ENCODE measurements around the gene TCF12.

TCF12 gene

GRCh38 chr15:57100136-57100539 lies 181.7 kb downstream of the TCF12 start:
- no peak overlapping the region for H3K27ac ChIP-seq (replicated peaks)
- TF ChIP-seq POLR2AphosphoS5 (IDR thresholded peaks at IDR 0.05; ENCODE audit: low read depth), result no peak
- TF ChIP-seq GABPA (IDR thresholded peaks at IDR 0.05; ENCODE audit: low read depth), result no peak
- peak; percentile 97 for TF ChIP-seq SPI1 (IDR thresholded peaks at IDR 0.05; ENCODE audit: borderline replicate concordance, low read depth)
- DNase-seq (ENCODE audit: low read depth in 1 of 2, low spot score in 1 of 2), result peak; percentile 1 to 5
- no peak overlapping the region for H3K4me3 ChIP-seq (replicated peaks; ENCODE audit: insufficient read depth, low read length)
- H3K27me3 ChIP-seq (ENCODE audit: insufficient read depth, poor library complexity, severe bottlenecking), result no peaks in the 10 kb centered on the region

- H3K27ac ChIP-seq (replicated peaks), result no peak overlapping the region
- DNase-seq (ENCODE audit: low read depth in 1 of 2, low spot score in 1 of 2), result no peak
- TF ChIP-seq POLR2AphosphoS5 (IDR thresholded peaks at IDR 0.05; ENCODE audit: low read depth), result no peak
- TF ChIP-seq CTCF (IDR thresholded peaks at IDR 0.05; ENCODE audit: insufficient read depth, low read length), result no peak
- H3K27me3 ChIP-seq (ENCODE audit: insufficient read depth, poor library complexity, severe bottlenecking), result no peaks in the 10 kb centered on the region
- no peak overlapping the region for H3K4me3 ChIP-seq (replicated peaks; ENCODE audit: insufficient read depth, low read length)
Observed at GRCh38 chr15:57102858-57103257, 184.4 kb downstream of the TCF12 start.

- TF ChIP-seq SPI1 (IDR thresholded peaks at IDR 0.05; ENCODE audit: borderline replicate concordance, low read depth) (no peak), CTCF (IDR thresholded peaks at IDR 0.05; ENCODE audit: insufficient read depth, low read length) (no peak), GABPA (IDR thresholded peaks at IDR 0.05; ENCODE audit: low read depth) (no peak), POLR2AphosphoS5 (IDR thresholded peaks at IDR 0.05; ENCODE audit: low read depth) (no peak), REST (IDR thresholded peaks at IDR 0.05; ENCODE audit: insufficient replicate concordance, low read depth) (no peak)
- Histone ChIP-seq H3K27me3 (ENCODE audit: insufficient read depth, poor library complexity, severe bottlenecking) (no peaks in the 10 kb centered on the region), H3K27ac (replicated peaks) (no peak overlapping the region), H3K4me3 (replicated peaks; ENCODE audit: insufficient read depth, low read length) (no peak overlapping the region)
- no peak for DNase-seq (ENCODE audit: low read depth in 1 of 2, low spot score in 1 of 2)
Observed at GRCh38 chr15:57108296-57108695, 189.9 kb downstream of the TCF12 start.

GRCh38 chr15:57109005-57109404 lies 190.6 kb downstream of the TCF12 start:
- no peak for TF ChIP-seq CTCF (IDR thresholded peaks at IDR 0.05; ENCODE audit: insufficient read depth, low read length)
- TF ChIP-seq GABPA (IDR thresholded peaks at IDR 0.05; ENCODE audit: low read depth), result no peak
- TF ChIP-seq SPI1 (IDR thresholded peaks at IDR 0.05; ENCODE audit: borderline replicate concordance, low read depth), result no peak
- TF ChIP-seq POLR2AphosphoS5 (IDR thresholded peaks at IDR 0.05; ENCODE audit: low read depth), result no peak
- TF ChIP-seq REST (IDR thresholded peaks at IDR 0.05; ENCODE audit: insufficient replicate concordance, low read depth), result no peak
- DNase-seq (ENCODE audit: low read depth in 1 of 2, low spot score in 1 of 2), result no peak

More at GRCh38 chr15:57109005-57109404, 190.6 kb downstream of the TCF12 start:
- Histone ChIP-seq H3K27ac (replicated peaks) (no peak overlapping the region), H3K27me3 (ENCODE audit: insufficient read depth, poor library complexity, severe bottlenecking) (no peaks in the 10 kb centered on the region), H3K4me3 (replicated peaks; ENCODE audit: insufficient read depth, low read length) (no peak overlapping the region)

All from HL-60 (cell line).